ENCODE measurements around the gene CEP85. TPM values are rescaled to one million over a fixed set of nuclear protein-coding genes. Genes with fewer than 3 reads are reported as not detected.

Gene CEP85
- polyA plus RNA-seq, 4 donors, result 2.7 to 11.0 (median 5.6) TPM

- H3K9me3 ChIP-seq (ENCODE audit: control insufficient read depth in 2 of 2, insufficient read depth in 1 of 2, low read depth in 1 of 2, low read length in 1 of 2), result no peaks in the 10 kb centered on the region
- peaks cover 22 to 58% (median 29%) of the 10 kb centered on the region in 3 donors for H3K4me1 ChIP-seq (ENCODE audit: control insufficient read depth in 3 of 3, insufficient read depth in 2 of 3, low read depth in 1 of 3, low read length in 2 of 3)
- DNase-seq (peak; percentile 51 to 63), FAIRE-seq (no peak)
- peak overlapping the region in 2 of 3 donors; percentile 93 to 95 for H3K4me3 ChIP-seq (ENCODE audit: low read depth in 1 of 3, low read length in 3 of 3)
- H3K27ac ChIP-seq (ENCODE audit: low read depth in 1 of 3, low read length in 2 of 3), result peak overlapping the region; percentile 92 to 96 (median 93)
- H3K36me3 ChIP-seq (ENCODE audit: control insufficient read depth in 3 of 3, insufficient read depth in 2 of 3, low read depth in 1 of 3, low read length in 3 of 3), result peaks cover 0 to 59% (median 2%) of the 10 kb centered on the region in 3 donors
- no peaks in the 10 kb centered on the region for H3K27me3 ChIP-seq (ENCODE audit: control insufficient read depth in 3 of 3, insufficient read depth in 3 of 3, low read length in 3 of 3)
- WGBS, 3 donors, result 36 to 37% (median 37%) methylated on average over 9 of the region's 9 CpGs
Measured at GRCh38 chr1:26278724-26279455, 44.9 kb downstream of the CEP85 start.

DNA sequence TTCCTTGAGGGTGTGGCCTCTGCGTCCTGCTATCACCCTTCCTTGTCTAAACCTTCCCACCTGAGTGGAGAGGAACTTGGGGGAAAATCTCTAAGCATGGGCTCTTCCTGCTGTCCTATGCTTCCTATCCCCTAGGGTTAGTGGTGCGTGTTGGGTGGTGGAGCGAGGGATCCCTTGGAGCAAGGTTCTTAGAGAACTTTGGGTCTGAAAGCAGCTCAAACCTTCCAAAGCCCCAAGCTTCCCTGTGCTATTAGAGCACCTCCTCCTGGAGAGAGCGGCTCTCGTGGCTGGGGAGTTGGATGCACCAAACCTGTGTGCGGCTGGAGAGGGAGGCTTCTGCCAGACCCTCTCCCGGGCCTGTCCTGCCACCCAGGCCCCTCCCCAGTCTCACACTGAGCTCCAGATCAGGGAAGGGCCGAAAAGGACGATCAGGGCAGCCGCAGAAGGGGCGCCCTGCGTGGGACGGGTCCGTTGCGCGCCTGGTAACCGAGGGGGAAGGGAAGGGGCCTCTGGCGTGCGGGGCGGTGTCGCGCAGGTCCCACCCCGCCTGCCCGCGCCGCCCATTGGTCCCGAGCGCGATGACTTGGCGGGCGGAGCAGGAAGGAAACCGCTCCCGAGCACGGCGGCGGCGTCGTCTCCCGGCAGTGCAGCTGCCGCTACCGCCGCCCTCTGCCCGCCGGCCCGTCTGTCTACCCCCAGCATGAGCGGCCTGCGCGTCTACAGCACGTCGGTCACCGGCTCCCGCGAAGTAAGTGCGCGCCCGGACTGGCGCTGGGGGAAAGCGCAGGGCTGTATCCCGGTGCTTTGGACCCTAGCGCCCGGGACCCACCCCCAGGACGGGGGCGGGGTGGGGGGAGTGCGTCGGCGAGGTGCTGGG lies 45.7 kb downstream of the CEP85 start, which contains the start of gene SH3BGRL3:
Gene SH3BGRL3 (plus strand): TSS at position 631 of the 877 bp plus-strand sequence. CDS start 70 bp downstream, at position 701.
- peak; percentile 90 to 95 for DNase-seq
- peak within 1 kb of the TSS; percentile 92 to 96 (median 93) for H3K27ac ChIP-seq (ENCODE audit: low read depth in 1 of 3, low read length in 2 of 3)
- H3K9me3 ChIP-seq (ENCODE audit: control insufficient read depth in 2 of 2, insufficient read depth in 1 of 2, low read depth in 1 of 2, low read length in 1 of 2), result no peaks in the 10 kb centered on the region
- H3K36me3 ChIP-seq (ENCODE audit: control insufficient read depth in 3 of 3, insufficient read depth in 2 of 3, low read depth in 1 of 3, low read length in 3 of 3), result peaks cover 0 to 67% (median 2%) of the 10 kb centered on the region in 3 donors
- H3K27me3 ChIP-seq (ENCODE audit: control insufficient read depth in 3 of 3, insufficient read depth in 3 of 3, low read length in 3 of 3), result no peaks in the 10 kb centered on the region
- WGBS, 3 donors, result 1% methylated on average over 38 to 66 of the region's 66 CpGs
- no peak for FAIRE-seq
- peaks cover 22 to 64% (median 31%) of the 10 kb centered on the region in 3 donors for H3K4me1 ChIP-seq (ENCODE audit: control insufficient read depth in 3 of 3, insufficient read depth in 2 of 3, low read depth in 1 of 3, low read length in 2 of 3)
- H3K4me3 ChIP-seq (ENCODE audit: low read depth in 1 of 3, low read length in 3 of 3), result peak within 1 kb of the TSS; percentile 91 to 95 (median 93)

- Histone ChIP-seq H3K27ac (ENCODE audit: low read depth in 1 of 3, low read length in 2 of 3) (peak overlapping the region; percentile 92 to 96 (median 93)), H3K4me3 (ENCODE audit: low read depth in 1 of 3, low read length in 3 of 3) (peak overlapping the region; percentile 91 to 95 (median 93)), H3K36me3 (ENCODE audit: control insufficient read depth in 3 of 3, insufficient read depth in 2 of 3, low read depth in 1 of 3, low read length in 3 of 3) (peaks cover 0 to 71% (median 2%) of the 10 kb centered on the region in 3 donors), H3K9me3 (ENCODE audit: control insufficient read depth in 2 of 2, insufficient read depth in 1 of 2, low read depth in 1 of 2, low read length in 1 of 2) (no peaks in the 10 kb centered on the region), H3K4me1 (ENCODE audit: control insufficient read depth in 3 of 3, insufficient read depth in 2 of 3, low read depth in 1 of 3, low read length in 2 of 3) (peaks cover 22 to 68% (median 34%) of the 10 kb centered on the region in 3 donors), H3K27me3 (ENCODE audit: control insufficient read depth in 3 of 3, insufficient read depth in 3 of 3, low read length in 3 of 3) (no peaks in the 10 kb centered on the region)
- DNase-seq, result peak in 1 of 2 donors; percentile 21
- WGBS, 3 donors, result 28 to 37% (median 30%) methylated on average over 15 to 20 of the region's 20 CpGs
- FAIRE-seq, result no peak
Measured at GRCh38 chr1:26280333-26281042, 46.5 kb downstream of the CEP85 start.

DNA sequence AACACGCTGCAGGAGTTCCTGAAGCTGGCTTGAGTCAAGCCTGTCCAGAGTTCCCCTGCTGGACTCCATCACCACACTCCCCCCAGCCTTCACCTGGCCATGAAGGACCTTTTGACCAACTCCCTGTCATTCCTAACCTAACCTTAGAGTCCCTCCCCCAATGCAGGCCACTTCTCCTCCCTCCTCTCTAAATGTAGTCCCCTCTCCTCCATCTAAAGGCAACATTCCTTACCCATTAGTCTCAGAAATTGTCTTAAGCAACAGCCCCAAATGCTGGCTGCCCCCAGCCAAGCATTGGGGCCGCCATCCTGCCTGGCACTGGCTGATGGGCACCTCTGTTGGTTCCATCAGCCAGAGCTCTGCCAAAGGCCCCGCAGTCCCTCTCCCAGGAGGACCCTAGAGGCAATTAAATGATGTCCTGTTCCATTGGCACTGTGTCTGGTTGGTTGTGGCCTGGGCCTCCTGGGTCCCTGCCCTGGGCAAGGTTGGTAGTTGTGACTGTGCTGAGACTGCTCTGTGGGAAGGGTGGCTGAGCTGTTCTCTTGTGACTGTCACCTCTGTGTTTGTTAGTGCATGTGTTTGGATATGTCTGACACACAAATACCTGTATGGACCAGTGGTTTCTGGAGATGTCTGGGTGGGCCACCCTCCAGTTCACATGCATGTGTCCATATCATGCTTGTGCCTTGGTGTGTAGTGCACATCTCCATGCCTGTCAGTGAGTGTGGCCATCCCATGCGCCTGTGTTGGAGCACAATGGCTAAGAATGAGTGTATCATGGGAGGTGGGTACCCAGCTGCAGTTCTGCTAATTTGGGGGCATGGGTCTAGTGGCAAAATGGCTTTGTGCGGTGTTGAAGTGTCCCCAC lies 47.3 kb downstream of the CEP85 start:
- DNase-seq (no peak), FAIRE-seq (no peak)
- H3K36me3 ChIP-seq (ENCODE audit: control insufficient read depth in 3 of 3, insufficient read depth in 2 of 3, low read depth in 1 of 3, low read length in 3 of 3), result peaks cover 0 to 74% (median 2%) of the 10 kb centered on the region in 3 donors
- no peaks in the 10 kb centered on the region for H3K27me3 ChIP-seq (ENCODE audit: control insufficient read depth in 3 of 3, insufficient read depth in 3 of 3, low read length in 3 of 3)
- H3K4me1 ChIP-seq (ENCODE audit: control insufficient read depth in 3 of 3, insufficient read depth in 2 of 3, low read depth in 1 of 3, low read length in 2 of 3), result peaks cover 22 to 59% (median 34%) of the 10 kb centered on the region in 3 donors
- peak overlapping the region in 1 of 3 donors; percentile 8 for H3K4me3 ChIP-seq (ENCODE audit: low read depth in 1 of 3, low read length in 3 of 3)
- no peaks in the 10 kb centered on the region for H3K9me3 ChIP-seq (ENCODE audit: control insufficient read depth in 2 of 2, insufficient read depth in 1 of 2, low read depth in 1 of 2, low read length in 1 of 2)
- H3K27ac ChIP-seq (ENCODE audit: low read depth in 1 of 3, low read length in 2 of 3), result peak overlapping the region in 2 of 3 donors; percentile 24 to 93
- 86 to 99% (median 94%) methylated on average over 5 of the region's 5 CpGs for WGBS, 3 donors

GRCh38 chr1:26281971-26282370 lies 48.0 kb downstream of the CEP85 start:
- WGBS, 3 donors, result 48 to 71% (median 66%) methylated on average over 15 of the region's 15 CpGs
- DNase-seq (peak in 1 of 2 donors; percentile 49), FAIRE-seq (no peak)
- Histone ChIP-seq H3K36me3 (ENCODE audit: control insufficient read depth in 3 of 3, insufficient read depth in 2 of 3, low read depth in 1 of 3, low read length in 3 of 3) (peaks cover 0 to 72% (median 2%) of the 10 kb centered on the region in 3 donors), H3K27ac (ENCODE audit: low read depth in 1 of 3, low read length in 2 of 3) (peak overlapping the region in 2 of 3 donors; percentile 24 to 32), H3K4me1 (ENCODE audit: control insufficient read depth in 3 of 3, insufficient read depth in 2 of 3, low read depth in 1 of 3, low read length in 2 of 3) (peaks cover 15 to 53% (median 27%) of the 10 kb centered on the region in 3 donors), H3K9me3 (ENCODE audit: control insufficient read depth in 2 of 2, insufficient read depth in 1 of 2, low read depth in 1 of 2, low read length in 1 of 2) (no peaks in the 10 kb centered on the region), H3K27me3 (ENCODE audit: control insufficient read depth in 3 of 3, insufficient read depth in 3 of 3, low read length in 3 of 3) (no peaks in the 10 kb centered on the region), H3K4me3 (ENCODE audit: low read depth in 1 of 3, low read length in 3 of 3) (no peak overlapping the region)

GRCh38 chr1:26282401-26282918 lies 48.5 kb downstream of the CEP85 start:
- H3K27me3 ChIP-seq (ENCODE audit: control insufficient read depth in 3 of 3, insufficient read depth in 3 of 3, low read length in 3 of 3), result no peaks in the 10 kb centered on the region
- H3K4me3 ChIP-seq (ENCODE audit: low read depth in 1 of 3, low read length in 3 of 3), result no peak overlapping the region
- 78 to 92% (median 83%) methylated on average over 19 to 22 of the region's 22 CpGs for WGBS, 3 donors
- DNase-seq (no peak), FAIRE-seq (no peak)
- H3K36me3 ChIP-seq (ENCODE audit: control insufficient read depth in 3 of 3, insufficient read depth in 2 of 3, low read depth in 1 of 3, low read length in 3 of 3), result peaks cover 0 to 71% (median 2%) of the 10 kb centered on the region in 3 donors
- H3K9me3 ChIP-seq (ENCODE audit: control insufficient read depth in 2 of 2, insufficient read depth in 1 of 2, low read depth in 1 of 2, low read length in 1 of 2), result no peaks in the 10 kb centered on the region
- peak overlapping the region in 1 of 3 donors; percentile 9 for H3K27ac ChIP-seq (ENCODE audit: low read depth in 1 of 3, low read length in 2 of 3)
- H3K4me1 ChIP-seq (ENCODE audit: control insufficient read depth in 3 of 3, insufficient read depth in 2 of 3, low read depth in 1 of 3, low read length in 2 of 3), result peaks cover 11 to 48% (median 22%) of the 10 kb centered on the region in 3 donors

DNA sequence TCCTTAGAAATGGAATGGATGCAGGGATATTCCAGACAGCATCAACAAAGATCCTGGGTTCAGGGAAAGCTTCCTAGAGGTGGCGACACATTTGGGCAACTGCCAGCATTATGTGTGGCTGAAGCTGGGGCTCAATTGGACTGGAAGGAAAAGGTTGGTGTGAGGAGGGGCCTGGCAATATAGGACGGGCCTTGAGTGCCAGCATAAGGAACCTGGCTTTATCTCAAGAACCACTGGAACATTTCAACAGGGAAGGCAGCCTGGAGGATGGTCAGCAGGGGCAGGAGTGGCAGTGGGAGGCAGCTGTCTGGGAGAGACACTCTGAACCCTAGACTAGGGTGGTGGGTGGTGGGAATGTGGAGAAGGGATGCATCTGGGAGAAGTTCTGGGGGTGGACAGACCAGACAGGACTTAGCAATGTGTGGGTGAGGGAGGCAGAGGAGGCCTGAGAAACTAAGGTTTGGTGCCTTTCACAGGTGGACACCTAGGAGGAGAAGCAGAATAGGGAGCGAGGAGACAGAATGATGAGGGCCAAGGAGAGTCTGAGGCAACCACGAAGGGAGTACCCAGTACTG lies 49.4 kb downstream of the CEP85 start:
- Histone ChIP-seq H3K27me3 (ENCODE audit: control insufficient read depth in 3 of 3, insufficient read depth in 3 of 3, low read length in 3 of 3) (no peaks in the 10 kb centered on the region), H3K4me3 (ENCODE audit: low read depth in 1 of 3, low read length in 3 of 3) (no peak overlapping the region), H3K4me1 (ENCODE audit: control insufficient read depth in 3 of 3, insufficient read depth in 2 of 3, low read depth in 1 of 3, low read length in 2 of 3) (peaks cover 3 to 39% (median 16%) of the 10 kb centered on the region in 3 donors), H3K36me3 (ENCODE audit: control insufficient read depth in 3 of 3, insufficient read depth in 2 of 3, low read depth in 1 of 3, low read length in 3 of 3) (peaks cover 0 to 70% (median 2%) of the 10 kb centered on the region in 3 donors), H3K9me3 (ENCODE audit: control insufficient read depth in 2 of 2, insufficient read depth in 1 of 2, low read depth in 1 of 2, low read length in 1 of 2) (no peaks in the 10 kb centered on the region), H3K27ac (ENCODE audit: low read depth in 1 of 3, low read length in 2 of 3) (peak overlapping the region in 2 of 3 donors; percentile 1 to 72)
- FAIRE-seq, result no peak
- DNase-seq, result no peak
- 68 to 76% (median 73%) methylated on average over 4 of the region's 4 CpGs for WGBS, 3 donors
